UCSD-AML1 (cell line): ENCODE measurements around the gene SRGAP3.

Experiments used
- DNase-seq: peaks from one replicate; lab custom pipeline; 2025; ENCODE audit not compliant: unreplicated experiment; lab: John Stamatoyannopoulos, UW

SRGAP3 gene

DNA sequence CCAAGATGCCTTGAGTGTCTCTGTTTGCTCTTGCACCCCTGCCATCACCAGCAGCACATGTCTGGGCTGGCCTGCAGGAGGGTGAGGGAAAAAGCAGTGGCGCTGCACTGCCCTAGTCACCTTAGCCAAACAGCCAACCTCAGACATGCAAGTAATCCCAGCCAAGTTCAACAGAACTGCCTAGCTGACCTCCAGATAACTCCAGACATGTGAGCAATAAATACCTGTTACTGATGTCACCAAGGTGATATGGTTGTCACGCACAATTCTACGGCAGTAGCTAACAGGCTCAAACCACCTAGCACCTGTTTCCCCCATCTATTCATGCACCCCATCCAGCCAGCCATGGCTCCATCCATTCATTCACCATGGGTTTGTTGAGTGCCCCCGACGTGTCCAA is 99.9 kb downstream of the SRGAP3 start:
- no peak for DNase-seq

DNA sequence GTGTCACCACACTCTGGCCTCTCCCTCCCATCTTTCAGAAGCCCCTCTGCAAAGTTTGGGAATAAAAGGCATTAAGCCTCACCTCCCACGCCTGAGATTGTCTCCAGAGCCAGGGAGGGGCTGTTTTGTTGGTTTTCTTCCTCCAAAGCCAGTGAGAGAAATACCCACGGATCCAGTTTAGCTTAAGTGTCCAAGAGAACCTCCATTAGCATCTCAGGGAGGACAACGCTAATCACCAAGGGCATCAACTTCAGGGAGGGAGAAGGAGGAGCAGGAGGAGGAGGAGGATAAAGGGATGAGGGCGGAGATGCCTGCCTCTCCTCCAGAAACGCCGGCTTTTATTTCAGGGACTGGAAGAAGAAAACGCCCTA is 101.6 kb downstream of the SRGAP3 start:
- DNase-seq: no peak

DNA sequence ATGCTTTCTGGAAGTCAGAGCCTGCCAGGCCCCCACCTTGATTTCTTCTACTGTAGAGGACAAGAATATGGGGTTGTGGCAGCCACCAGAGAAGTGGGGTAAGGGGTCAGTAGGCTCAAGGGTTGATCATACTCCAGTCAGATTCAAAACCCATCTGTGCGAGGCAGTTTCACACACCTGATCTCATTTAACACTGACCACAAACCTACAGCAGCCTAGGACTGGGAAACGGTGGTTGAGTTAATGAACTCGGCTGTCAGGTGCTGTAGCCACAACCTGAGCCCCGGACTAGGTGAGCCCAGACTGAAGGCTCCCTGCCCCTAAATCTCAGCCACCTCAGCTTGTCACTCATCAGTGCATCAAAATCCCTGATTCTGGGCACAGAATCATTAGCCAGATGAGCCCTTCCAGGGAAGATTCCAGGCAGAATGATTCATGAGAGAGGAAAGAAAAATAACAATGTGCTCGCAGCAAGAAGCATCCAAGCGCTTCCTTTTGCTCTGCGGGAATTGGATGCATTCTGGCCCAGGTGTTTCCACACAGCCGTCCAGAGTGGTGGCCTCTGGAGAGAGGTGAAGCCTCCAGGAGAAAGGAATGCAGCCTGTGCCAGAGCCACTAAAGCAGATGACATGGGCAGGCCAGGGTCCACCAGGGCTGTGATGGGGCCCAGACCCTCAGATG is 102.1 kb downstream of the SRGAP3 start:
- no peak for DNase-seq

DNA sequence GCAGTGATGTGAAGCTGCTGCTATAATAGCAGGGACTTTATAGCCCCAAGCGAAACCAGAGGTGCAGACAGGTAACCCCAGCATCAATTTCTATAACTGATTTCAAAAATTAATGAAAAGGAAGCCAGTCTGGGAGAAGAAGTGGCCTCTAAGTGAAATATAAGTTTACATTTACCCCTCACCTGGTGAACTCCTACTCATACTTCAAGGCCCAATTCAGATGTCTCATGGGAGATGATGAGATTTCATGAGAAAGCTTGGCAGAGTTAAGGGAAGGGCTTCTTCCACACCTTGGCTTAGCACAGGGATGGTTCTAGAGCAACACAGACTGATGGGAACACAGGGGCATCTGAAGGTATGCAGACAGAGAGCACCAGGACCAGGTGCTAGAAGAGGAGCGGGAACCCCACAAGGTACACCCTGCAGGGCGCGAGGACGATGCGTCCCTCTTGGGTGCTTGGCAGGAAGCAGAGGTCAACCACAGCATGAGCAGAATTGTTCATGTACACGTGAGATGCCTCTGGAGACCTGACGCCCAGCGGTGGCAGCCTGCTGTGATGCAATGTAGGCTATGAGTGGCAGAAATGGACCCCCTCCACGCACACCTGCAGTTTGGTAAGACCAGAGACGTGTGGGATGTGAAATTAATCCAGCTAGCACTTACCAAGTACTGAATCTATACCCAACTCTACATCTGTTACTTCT is 102.9 kb downstream of the SRGAP3 start:
- DNase-seq: no peak

DNA sequence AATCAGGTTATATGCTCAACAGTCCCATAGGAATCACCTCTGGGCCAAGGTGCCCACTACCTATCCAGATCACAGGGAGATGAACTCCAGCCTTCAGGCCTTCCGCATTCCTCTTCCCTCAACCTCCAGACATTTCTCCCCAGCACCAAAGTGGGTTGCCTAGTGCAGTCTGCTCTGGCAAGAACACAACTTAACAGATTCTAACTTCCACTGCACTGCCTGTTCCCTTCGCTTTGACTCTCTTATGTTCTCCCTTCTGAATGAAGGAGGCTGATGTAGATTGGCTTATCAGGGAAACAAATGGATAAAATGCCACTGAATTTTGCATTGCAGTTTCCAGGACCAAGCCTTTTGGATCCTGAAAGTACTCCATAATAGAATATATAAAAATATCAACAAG is 106.3 kb downstream of the SRGAP3 start:
- DNase-seq: no peak

DNA sequence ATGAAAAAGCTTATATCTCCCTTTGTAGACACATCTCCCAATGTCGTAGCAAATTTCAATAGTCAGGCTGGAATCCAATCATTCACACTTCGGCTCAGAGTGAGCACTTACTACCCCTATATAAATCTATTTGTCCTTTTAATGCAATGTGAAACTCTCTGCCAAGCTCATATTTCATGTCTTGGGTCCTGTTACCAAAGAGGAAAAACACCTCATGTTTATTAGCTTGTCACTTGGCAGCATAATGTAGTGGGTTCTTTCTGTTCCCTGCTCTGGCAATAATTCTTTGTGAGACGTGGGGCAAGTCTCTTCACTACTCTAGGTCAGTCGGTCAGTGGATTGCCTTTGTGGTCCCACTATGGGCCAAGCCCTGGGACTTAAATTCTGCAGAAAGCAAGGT is 107.1 kb downstream of the SRGAP3 start:
- DNase-seq: no peak

DNA sequence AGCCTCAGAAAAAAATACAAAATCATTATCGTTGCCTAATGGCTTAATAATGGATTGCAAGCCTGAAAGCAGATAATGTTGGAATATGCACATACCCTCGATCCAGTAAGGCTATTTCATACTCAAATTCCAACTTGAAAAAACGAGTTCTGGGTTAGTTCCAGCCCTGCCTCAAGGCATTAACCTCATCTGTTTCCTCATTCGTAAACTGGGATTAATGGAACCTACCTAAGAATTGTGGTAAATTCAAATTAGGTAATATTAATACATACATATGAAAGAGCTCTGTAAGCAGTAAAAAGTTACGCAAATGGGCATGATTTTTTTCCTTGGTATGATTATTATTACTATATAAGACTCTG is 107.5 kb downstream of the SRGAP3 start:
- no peak for DNase-seq

DNA sequence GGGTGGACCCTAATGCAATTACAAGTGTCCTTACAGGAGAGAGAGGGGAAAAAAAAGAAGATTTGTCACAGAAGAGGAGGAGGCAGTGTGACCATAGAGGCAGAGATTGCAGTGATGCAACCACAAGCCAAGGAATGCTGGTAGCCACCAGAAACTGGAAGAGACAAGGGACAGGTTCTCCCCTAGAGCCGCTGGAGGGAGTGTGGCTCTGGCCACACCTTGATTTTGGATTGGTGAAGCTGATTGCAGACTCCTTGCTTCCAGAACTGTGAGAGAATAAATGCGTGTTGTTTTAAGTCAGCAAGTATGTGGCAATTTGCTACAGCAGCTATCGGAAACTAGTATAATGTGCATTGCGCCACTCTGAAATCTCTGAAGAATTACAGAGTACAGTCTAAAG is 110.1 kb downstream of the SRGAP3 start:
- DNase-seq: no peak

DNA sequence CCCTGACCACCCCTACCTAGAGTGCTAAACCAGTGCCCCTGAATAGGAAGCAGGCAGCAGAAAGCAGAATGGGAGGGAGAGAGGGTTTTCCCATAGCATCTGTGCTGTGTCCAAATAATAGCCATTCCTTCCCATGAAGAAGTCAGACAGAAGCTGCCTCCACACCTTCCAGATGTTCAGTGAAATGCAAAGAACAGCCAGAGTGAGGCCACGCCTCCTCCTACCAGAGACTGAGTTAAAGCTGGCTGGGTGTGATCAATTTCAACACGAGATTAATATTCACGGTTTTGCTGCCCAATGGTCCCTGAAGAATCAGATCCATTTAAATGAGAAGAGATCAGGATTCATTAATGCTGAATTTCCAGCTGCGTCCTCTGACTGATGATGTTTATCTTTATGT is 111.8 kb downstream of the SRGAP3 start:
- no peak for DNase-seq

DNA sequence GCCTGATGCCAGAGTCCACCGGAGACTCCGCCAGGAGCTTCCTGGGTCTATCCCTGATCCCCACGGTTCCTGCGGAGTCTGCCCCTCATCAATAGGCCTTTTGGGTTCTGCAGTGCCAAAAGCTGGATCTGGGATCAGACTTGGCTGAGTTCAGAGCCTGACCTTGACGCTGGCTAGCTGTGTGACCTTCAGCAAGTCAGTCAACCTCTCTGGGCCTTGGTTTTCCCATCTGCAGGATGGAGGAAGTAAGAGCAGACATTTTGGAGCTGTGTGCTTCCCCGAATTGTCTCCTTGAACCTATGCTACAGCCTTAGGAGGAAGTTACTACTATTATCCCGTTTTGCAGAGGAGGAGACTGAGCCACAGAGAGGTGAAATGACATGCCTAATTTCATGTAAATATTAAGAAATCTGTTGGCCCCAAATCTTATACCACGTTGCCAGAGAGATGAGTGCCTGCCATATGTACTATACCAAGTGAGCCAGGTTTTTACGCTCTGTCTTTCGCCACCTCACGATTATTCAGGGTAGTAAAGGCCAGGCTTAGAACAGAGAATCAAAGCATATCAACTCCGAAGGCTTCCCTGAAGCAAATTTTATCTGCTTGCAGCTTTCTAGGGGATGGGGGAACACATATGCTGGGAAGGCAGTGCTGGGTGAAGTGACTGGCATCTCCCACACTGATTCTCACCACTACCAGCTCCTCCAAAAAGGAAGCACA is 112.5 kb downstream of the SRGAP3 start:
- DNase-seq: no peak

DNA sequence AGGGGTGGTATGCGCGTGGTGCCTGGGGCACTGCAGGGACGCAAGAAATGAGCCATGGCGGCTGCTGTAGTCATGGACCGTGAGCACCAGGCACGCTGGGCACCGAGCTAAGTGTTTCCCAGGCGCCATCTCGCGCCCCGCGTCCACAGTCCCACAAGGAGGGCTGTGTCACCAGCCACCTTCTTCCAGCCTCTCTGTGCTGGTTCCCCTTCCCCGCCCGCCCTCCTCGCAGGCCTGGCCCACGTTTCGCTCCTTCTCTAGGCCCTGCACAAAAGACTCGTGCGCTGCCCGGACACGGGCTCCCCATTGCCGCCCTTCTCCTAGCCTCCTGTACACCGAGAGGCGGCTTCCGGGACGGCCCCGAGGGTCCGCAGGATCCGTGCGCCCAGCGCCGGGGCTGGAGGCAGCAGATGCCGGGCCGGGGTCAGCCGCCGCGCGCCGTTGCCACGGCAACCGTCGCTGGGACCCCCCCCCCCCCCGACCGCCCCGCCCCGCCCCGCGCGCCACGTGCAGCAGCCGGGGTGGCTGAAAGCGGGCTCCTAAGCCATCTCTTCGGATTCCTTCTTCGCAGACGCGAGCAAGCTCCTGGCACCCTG is 113.4 kb downstream of the SRGAP3 start:
- DNase-seq: no peak

DNA sequence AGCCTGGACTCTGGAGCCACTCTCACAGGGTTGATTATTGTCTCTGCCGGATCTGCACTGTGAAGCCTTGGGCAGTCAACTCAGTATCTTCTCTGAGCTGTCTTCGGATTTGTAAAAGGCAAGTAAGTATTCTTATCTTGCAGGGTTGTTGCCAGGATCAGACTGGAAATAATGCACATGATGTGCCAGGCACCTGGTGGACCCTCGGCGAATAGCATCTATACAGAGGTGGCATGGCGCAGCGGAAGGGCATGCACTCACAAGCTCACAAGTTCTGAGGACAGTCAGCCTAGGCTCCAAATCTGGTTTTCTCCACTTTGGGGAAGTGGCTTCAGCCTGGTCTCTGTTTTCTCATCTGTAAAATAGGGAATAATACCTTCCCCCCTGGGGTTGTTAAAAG is 113.9 kb downstream of the SRGAP3 start:
- DNase-seq: no peak

DNA sequence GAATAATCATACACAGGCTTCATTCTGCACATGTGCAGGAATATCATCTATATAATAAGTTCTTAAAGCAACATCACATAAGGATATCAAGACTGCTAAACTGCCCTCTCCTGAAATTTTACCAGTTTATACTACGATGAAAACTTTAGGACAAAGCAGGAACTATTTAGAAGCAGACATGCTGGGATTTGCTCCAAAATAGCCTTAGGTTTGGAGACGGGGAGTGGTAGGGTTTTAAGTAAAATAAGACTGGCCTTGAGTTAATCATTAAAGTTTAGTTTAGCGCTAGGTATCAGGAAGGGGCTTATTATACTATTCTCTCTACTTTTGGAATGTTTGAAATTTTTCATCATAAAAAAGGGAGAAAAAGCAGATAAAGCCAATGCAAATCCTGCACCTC is 115.8 kb downstream of the SRGAP3 start:
- no peak for DNase-seq

DNA sequence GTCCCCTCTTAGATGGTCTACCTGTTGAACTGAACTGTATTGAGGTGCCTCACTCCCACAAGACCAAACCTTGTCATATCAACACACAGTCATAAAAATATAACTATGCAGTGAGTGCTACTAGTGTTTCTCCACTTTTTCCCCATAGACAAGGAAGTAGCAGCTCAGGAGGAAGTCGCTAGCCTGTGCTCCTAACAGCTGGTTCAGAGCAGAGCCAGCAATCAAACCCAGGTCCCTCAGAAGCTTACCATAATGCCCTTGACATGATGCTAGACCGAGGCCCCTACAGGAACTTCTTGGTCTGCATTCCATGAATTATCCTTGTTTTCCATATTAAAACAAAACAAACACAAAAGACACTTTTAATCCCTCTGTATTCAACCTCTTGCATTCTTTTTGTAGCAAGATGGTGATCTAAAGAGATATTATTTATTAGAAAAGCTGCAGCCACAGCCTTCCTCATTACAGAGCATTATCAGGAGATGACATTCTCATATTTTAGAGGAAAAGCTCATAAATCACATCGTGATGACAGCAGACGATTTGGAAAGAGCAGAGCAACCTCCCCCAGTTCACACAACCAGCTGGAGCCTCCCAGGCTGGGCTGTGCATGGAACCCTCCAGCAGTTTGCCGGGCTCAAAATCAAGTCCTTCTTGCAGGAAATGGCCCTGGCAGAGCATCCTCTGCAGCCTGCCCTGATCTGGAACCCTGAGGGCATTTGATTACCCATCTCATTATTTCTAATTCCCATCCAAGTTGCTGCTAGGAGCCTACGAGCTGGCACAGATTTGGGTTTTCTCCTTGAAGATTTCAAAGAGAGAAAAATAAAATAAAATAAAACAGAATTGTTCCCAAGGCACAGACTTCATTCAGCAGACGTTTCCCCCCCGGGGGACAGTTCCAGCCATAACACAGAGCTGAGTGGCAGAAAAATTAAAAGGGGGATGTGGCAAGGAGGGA is 118.8 kb downstream of the SRGAP3 start:
- DNase-seq: no peak

DNA sequence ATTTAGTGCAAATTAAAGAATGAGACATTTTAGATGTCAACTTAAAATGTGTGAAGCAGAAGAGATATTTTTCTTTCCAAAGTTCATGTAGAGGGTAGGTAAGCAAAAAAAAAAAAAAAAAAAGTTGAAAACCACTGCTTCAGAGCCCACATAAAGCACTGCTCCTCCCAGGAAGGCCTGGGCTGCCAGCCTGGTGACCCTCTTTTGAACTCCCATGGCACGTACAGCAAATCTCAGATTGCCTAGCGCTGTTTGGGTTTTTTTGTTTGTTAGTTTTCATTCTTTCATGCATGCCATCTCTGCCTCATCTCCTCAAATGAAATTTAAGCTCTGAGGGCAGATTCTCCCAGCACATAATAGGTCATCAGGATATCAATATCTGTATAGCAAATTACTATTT is 120.1 kb downstream of the SRGAP3 start:
- no peak for DNase-seq

DNA sequence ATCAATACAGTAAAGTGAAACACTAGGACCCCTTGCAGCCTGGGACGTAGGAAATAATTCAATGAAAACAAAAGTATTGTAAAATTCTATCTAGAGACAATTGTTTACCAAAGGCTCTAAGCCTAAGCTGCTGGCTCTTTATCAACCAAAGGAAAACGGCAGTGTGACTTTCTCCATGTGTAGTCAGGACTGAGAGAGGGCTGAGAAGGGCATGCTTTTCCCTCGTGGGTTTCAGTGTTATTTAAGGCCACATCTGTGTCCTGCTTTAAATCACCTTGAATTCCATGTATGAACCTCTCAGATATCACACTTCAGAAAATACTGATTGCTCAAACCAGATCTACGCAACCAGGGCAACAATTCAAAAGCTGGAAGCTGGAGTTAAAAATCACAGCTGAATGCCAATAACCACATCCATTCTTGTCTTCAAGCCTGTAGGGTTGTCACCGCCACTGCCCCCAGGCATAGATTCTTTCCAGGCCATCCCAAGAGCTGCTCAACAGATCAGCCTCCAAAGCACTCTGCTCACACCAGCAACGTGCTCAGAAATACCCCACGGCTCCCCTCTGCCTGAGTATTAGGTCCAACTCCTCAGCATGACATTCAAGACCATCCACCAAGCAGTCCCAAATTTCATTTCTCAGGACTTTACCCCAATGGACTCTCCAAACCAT is 124.0 kb downstream of the SRGAP3 start:
- DNase-seq: no peak

DNA sequence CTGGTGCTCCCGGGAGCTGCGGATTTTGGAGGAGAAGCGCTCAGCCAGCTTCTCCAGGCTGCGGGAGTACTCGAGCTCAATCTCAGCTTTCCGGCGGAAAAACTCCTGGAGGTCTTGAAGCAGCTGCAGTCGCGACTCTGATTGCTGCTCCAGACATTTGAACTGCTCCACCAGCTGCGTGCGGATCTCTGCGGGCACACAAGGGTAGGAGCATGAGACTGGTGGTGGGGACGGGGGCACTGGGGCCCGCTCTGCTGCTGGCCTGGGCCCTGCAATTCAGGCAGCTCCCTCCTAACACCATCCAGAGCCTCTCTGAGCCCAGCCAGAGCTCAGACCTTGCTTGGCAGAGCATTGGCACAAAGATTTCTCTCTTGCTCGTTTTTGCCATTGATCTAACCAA is 124.7 kb downstream of the SRGAP3 start:
- DNase-seq: no peak

DNA sequence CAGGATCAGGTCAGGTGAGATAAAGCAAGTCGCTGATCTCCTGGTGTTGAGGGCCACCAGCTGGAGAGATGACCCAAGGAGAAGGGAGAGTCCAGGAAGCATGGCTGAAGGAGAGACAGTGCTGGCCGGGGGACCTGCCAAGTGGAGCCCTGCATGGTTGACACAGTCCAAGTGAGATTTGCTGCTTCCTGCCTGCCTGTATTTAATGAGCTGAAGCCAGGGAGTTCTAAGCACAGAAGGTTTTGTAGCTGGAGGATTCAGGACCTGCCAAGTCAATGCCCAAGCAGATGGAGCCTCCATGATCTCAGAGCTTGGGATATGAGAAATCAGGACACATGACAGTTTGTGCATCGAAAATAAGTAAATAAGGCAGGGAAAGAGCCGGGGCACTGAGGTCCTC is 125.6 kb downstream of the SRGAP3 start:
- DNase-seq: no peak

DNA sequence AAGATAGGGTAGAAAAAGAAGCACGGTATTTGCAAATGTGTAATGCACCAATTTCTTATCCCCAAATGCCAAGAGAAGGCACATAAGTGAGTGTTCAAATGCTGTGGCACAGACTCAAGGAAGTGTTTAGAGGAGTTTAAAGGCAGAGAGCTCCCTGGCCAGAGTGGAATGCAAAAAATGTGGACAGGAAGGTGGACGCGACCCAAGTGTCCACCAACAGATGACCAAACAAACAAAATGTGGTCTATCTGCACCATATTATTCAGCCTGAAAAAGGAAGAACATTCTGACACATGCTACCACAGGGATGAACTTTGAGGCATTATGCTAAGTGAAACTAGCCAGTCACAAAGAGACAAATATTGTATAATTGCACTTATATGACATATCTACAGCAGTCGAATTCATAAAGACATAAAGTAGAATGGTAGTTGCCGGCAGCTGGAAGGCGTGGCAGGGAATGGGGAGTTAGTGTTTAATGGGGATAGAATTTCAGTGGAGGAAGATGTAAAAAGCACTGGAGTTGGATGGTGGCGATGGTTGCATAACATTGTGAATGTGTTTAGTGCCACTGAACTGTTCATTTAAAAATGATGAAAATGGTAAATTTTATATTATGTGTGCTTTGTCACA is 126.6 kb downstream of the SRGAP3 start:
- no peak for DNase-seq
